Endothelial cell of umbilical vein (primary cell): Measurements from ENCODE around the gene UNC5C. TPM values are rescaled to one million over a fixed set of nuclear protein-coding genes. Genes with fewer than 3 reads are reported as not detected.

ENCODE experiments used
- BruUV-seq: library from RNA; stranded (reverse); fragments of 400-500 nt; replicated peaks from 2 replicates; lab custom pipeline; 2021; lab: Mats Ljungman, UMichigan
- CTCF ChIA-PET: fragments of 300-600, 350-600 bp; sonication (Branson Sonifier 250); formaldehyde crosslinking; loops from one replicate; lab custom pipeline; 2021; ENCODE audit warnings: antibody characterized with exemption, inconsistent platforms; lab: Charles Lee
- POLR2A ChIA-PET: fragments of 300-600, 350-600 bp; sonication (Branson Sonifier 250); formaldehyde crosslinking; loops from one replicate; lab custom pipeline; 2021; ENCODE audit warnings: antibody characterized with exemption, inconsistent platforms; lab: Charles Lee
- DNase-seq: peaks from one replicate; pipeline ENCODE4 v3.0.0-alpha.2; 2011; ENCODE audit warnings: low read depth, low spot score
- FAIRE-seq: peaks from 2 replicates; lab custom pipeline; 2011; peaks lifted over from hg19 to GRCh38; lab: Jason Lieb, UNC
- H2AFZ ChIP-seq: 2 replicates; pipeline ENCODE4 v1.6.0; 2012; ENCODE audit warnings: low read depth, low read length, control low read depth, inconsistent platforms
- H3K27ac ChIP-seq: 2 replicates; pipeline ENCODE4 v1.5.1; 2011; ENCODE audit warnings: low read depth, mild to moderate bottlenecking, control low read depth, low read length, moderate library complexity; ENCODE audit not compliant: insufficient read depth
- H3K27me3 ChIP-seq, 2 experiments: 2 replicates each; pipeline versions ENCODE4 v1.6.0 to v1.6.1; 2011; ENCODE audit warnings: low read length in 2 of 2, mixed read lengths in 1 of 2; ENCODE audit not compliant: control insufficient read depth in 2 of 2, insufficient read depth in 2 of 2
- H3K36me3 ChIP-seq, 2 experiments: 2 replicates in 1 of 2; 3 replicates in 1 of 2; pipeline ENCODE4 v1.5.1; 2011; ENCODE audit warnings: low read length in 2 of 2, mild to moderate bottlenecking in 1 of 2, moderate library complexity in 1 of 2; ENCODE audit not compliant: control insufficient read depth in 2 of 2, insufficient read depth in 2 of 2; ENCODE audit errors: extremely low read depth in 1 of 2
- H3K4me1 ChIP-seq: 3 replicates; pipeline ENCODE4 v1.5.1; 2011; ENCODE audit warnings: mild to moderate bottlenecking, low read length; ENCODE audit not compliant: control insufficient read depth, insufficient read depth; ENCODE audit errors: extremely low read depth
- H3K4me2 ChIP-seq: 2 replicates; pipeline ENCODE4 v1.6.1; 2011; ENCODE audit warnings: low read length, control low read depth, mixed read lengths; ENCODE audit not compliant: insufficient read depth
- H3K4me3 ChIP-seq, 3 experiments: fragments of 200-600 bp in 1 of 3; sonication (generic), shearing (Covaris generic) in 1 of 3; replicated peaks in 1 of 3; 2 replicates each; pipeline ENCODE4 v1.5.1; 2011 to 2016; ENCODE audit warnings: control low read depth in 3 of 3, low read length in 3 of 3, mild to moderate bottlenecking in 2 of 3, inconsistent platforms in 1 of 3, low read depth in 1 of 3, moderate library complexity in 1 of 3; ENCODE audit not compliant: insufficient read depth in 1 of 3
- H3K79me2 ChIP-seq: 2 replicates; pipeline ENCODE4 v1.6.0; 2012; ENCODE audit warnings: low read length, inconsistent platforms; ENCODE audit not compliant: control insufficient read depth, insufficient read depth
- H3K9ac ChIP-seq: replicated peaks from 2 replicates; pipeline ENCODE3; 2011; ENCODE audit warnings: low read length, control low read depth; ENCODE audit not compliant: insufficient read depth; ENCODE audit errors: extremely low read depth
- H3K9me1 ChIP-seq: replicated peaks from 3 replicates; pipeline ENCODE4 v1.6.0; 2011; ENCODE audit warnings: mild to moderate bottlenecking, low read length; ENCODE audit not compliant: control insufficient read depth, insufficient read depth; ENCODE audit errors: extremely low read depth
- H3K9me3 ChIP-seq: replicated peaks from 2 replicates; pipeline ENCODE4 v1.5.1; 2012; ENCODE audit warnings: low read length, inconsistent platforms; ENCODE audit not compliant: control insufficient read depth, insufficient read depth
- H4K20me1 ChIP-seq: replicated peaks from 2 replicates; pipeline ENCODE3; 2011; ENCODE audit warnings: mild to moderate bottlenecking, low read length; ENCODE audit not compliant: control insufficient read depth, insufficient read depth; ENCODE audit errors: extremely low read depth
- EZH2 ChIP-seq: IDR thresholded peaks from 2 replicates; pipeline ENCODE4 v1.6.1; 2012; ENCODE audit warnings: borderline replicate concordance, low read depth, mild to moderate bottlenecking, moderate library complexity, low read length, inconsistent platforms; ENCODE audit not compliant: severe bottlenecking
- FOS ChIP-seq: IDR thresholded peaks from 2 replicates; pipeline ENCODE4 v1.6.1; 2011; ENCODE audit warnings: mild to moderate bottlenecking, low read length, moderate library complexity, borderline replicate concordance; ENCODE audit not compliant: insufficient read depth
- GATA2 ChIP-seq: IDR thresholded peaks from 2 replicates; pipeline ENCODE4 v1.7.0; 2011; ENCODE audit warnings: low read depth, mild to moderate bottlenecking, moderate library complexity, mixed read lengths, low read length; ENCODE audit not compliant: insufficient read length, insufficient read depth
- JUN ChIP-seq: IDR thresholded peaks from 2 replicates; pipeline ENCODE4 v1.6.1; 2011; ENCODE audit warnings: borderline replicate concordance, low read depth; ENCODE audit not compliant: insufficient read length, insufficient read depth
- MYC ChIP-seq: IDR thresholded peaks from one replicate; pipeline ENCODE4 v1.6.1; 2011; ENCODE audit warnings: mild to moderate bottlenecking, low read depth, low read length
- POLR2A ChIP-seq: IDR thresholded peaks from 2 replicates; pipeline ENCODE4 v1.6.1; 2012; ENCODE audit warnings: low read depth, mild to moderate bottlenecking, control low read depth, low read length
- POLR2AphosphoS5 ChIP-seq: IDR thresholded peaks from 2 replicates; pipeline ENCODE4 v1.6.1; 2012; ENCODE audit warnings: low read depth, mild to moderate bottlenecking, control low read depth, low read length, moderate library complexity; ENCODE audit not compliant: insufficient read depth
- dilution Hi-C: fragments of 300-500 bp; cut with MboI; formaldehyde crosslinking; loops from one replicate; pipeline ENCODE4 v1.15.0; 2019; ENCODE audit warnings: low sequenced_read_pairs; ENCODE audit not compliant: extremely low pct_ligation_motif_present
- intact Hi-C: fragments of 100-400 bp; cut with micrococcal nuclease; formaldehyde crosslinking; loops from one replicate; pipeline ENCODE4 v1.10.0; 2022
- polyA plus RNA-seq, 4 experiments: library from polyadenylated mRNA; depleted of rRNA in 3 of 4; stranded (reverse) in 3 of 4; unstranded in 1 of 4; fragments of >200 nt; gene quantifications; 2 replicates each; pipeline versions ENCODE4 v1.2.1 to v1.2.3, GENCODE V29; 2011 to 2012; ENCODE audit warnings: missing spikeins in 1 of 4
- total RNA-seq: library from RNA; stranded (reverse); gene quantifications from 2 replicates; pipeline ENCODE4 v1.2.3, GENCODE V29; 2021
- TF ChIP-seq, protein P1 (sequence below): IDR thresholded peaks from 2 replicates; pipeline ENCODE4 v1.6.1; 2011; ENCODE audit not compliant: insufficient read depth, insufficient read length
- TF ChIP-seq, protein P2 (sequence below), 2 donors: IDR thresholded peaks; 1 replicate in 1 of 2; 2 replicates in 1 of 2; pipeline ENCODE4 v1.5.1; 2011; ENCODE audit warnings: low read length in 2 of 2, mild to moderate bottlenecking in 2 of 2, moderate library complexity in 2 of 2, control low read depth in 1 of 2, inconsistent platforms in 1 of 2, low read depth in 1 of 2; ENCODE audit not compliant: insufficient read depth in 1 of 2; ENCODE audit errors: extremely low read depth in 1 of 2

UNC5C gene
- total and polyA plus RNA-seq, 2 donors (not counting 3 experiments of a cell fraction or from before 2014, with no cell fraction given) = 0.44 to 0.53 TPM

DNA sequence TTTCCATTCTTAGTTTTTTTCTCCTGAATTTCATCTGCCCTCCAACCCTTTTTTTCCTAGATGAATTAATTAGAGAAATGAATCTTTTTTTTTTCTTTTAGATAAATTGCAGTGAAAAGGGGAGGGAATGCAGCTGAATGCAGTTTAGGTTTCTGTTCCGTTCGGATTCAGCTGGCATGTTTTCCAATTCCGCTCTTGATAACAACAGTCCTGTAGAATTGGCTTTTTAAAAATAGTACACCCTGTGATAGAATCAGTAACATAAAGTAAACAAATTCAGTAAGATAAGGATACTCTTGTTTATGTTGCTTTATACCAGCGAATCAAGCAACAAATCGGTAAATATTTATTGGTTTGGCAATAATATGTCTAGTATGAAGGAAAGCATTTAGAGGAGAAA lies 103.5 kb downstream of the UNC5C start:
- no TSS peak for BruUV-seq
- dilution Hi-C loops = no loop called here
- Histone ChIP-seq H3K9ac (no peak overlapping the region), H3K79me2 (no peaks in the 10 kb centered on the region), H3K36me3 (no peaks in the 10 kb centered on the region), H3K4me1 (no peaks in the 10 kb centered on the region), H3K27me3 (no peaks in the 10 kb centered on the region), H4K20me1 (no peaks in the 10 kb centered on the region), H3K9me1 (no peaks in the 10 kb centered on the region), H3K4me2 (no peak overlapping the region), H3K27ac (no peak overlapping the region), H3K4me3 (no peak overlapping the region), H2AFZ (no peak overlapping the region), H3K9me3 (no peaks in the 10 kb centered on the region)
- intact Hi-C loops = no loop called here
- TF ChIP-seq EZH2 = no peak
- TF ChIP-seq FOS = no peak
- TF ChIP-seq POLR2A = no peak
- no peak for TF ChIP-seq POLR2AphosphoS5
- DNase-seq (no peak), FAIRE-seq (no peak)
- ChIA-PET CTCF (no interaction called here), POLR2A (no interaction called here)

DNA sequence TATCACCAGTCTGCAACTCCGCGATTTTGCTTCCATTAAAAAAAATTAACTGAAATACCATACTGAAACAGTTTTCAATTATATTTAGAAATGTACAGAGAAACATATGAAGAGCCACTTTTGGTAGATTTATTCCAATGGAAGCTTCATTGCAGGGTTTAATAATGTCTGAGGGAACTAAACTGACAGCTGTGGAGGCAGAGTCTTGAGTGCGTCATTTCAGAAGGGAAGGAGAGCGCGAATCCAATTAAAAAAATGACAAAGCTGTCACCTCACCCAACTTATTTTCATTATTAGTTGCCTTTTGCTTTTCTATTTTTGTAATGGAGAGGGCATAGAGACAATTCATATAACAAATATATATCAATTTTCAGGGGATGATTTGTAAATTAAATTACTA lies 104.0 kb downstream of the UNC5C start:
- FAIRE-seq (no peak), DNase-seq (no peak)
- no peaks in the 10 kb centered on the region for H4K20me1 ChIP-seq
- no peaks in the 10 kb centered on the region for H3K9me3 ChIP-seq
- H2AFZ ChIP-seq = no peak overlapping the region
- H3K4me1 ChIP-seq = no peaks in the 10 kb centered on the region
- H3K4me3 ChIP-seq = no peak overlapping the region
- no peaks in the 10 kb centered on the region for H3K36me3 ChIP-seq
- no peak overlapping the region for H3K4me2 ChIP-seq
- dilution Hi-C loops (no loop called here), intact Hi-C loops (no loop called here)
- H3K9ac ChIP-seq = no peak overlapping the region
- no peaks in the 10 kb centered on the region for H3K79me2 ChIP-seq
- POLR2A ChIA-PET = no interaction called here
- no peaks in the 10 kb centered on the region for H3K9me1 ChIP-seq
- BruUV-seq = no TSS peak
- CTCF ChIA-PET = no interaction called here
- peaks cover 0 to under 1% of the 10 kb centered on the region in 2 experiments for H3K27me3 ChIP-seq
- TF ChIP-seq, protein P1, sequence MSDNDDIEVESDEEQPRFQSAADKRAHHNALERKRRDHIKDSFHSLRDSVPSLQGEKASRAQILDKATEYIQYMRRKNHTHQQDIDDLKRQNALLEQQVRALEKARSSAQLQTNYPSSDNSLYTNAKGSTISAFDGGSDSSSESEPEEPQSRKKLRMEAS = no peak
- TF ChIP-seq JUN = no peak
- no peak for TF ChIP-seq EZH2
- no peak for TF ChIP-seq POLR2A
- TF ChIP-seq MYC = no peak
- no peak for TF ChIP-seq POLR2AphosphoS5
- TF ChIP-seq, protein P2, sequence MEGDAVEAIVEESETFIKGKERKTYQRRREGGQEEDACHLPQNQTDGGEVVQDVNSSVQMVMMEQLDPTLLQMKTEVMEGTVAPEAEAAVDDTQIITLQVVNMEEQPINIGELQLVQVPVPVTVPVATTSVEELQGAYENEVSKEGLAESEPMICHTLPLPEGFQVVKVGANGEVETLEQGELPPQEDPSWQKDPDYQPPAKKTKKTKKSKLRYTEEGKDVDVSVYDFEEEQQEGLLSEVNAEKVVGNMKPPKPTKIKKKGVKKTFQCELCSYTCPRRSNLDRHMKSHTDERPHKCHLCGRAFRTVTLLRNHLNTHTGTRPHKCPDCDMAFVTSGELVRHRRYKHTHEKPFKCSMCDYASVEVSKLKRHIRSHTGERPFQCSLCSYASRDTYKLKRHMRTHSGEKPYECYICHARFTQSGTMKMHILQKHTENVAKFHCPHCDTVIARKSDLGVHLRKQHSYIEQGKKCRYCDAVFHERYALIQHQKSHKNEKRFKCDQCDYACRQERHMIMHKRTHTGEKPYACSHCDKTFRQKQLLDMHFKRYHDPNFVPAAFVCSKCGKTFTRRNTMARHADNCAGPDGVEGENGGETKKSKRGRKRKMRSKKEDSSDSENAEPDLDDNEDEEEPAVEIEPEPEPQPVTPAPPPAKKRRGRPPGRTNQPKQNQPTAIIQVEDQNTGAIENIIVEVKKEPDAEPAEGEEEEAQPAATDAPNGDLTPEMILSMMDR (IDR thresholded peaks at IDR 0.05; ENCODE audit: extremely low read depth in 1 of 2, insufficient read depth in 1 of 2, low read depth in 1 of 2, low read length in 2 of 2) = no peak
- no peak for TF ChIP-seq GATA2
- no peak overlapping the region for H3K27ac ChIP-seq
